GM12878 (cell line): ENCODE data around the gene LYRM4. TPM values are rescaled to one million over a fixed set of nuclear protein-coding genes. Genes with fewer than 3 reads are reported as not detected.

Experiments
- ATAC-seq: fragments of 200-7000 bp; cut with Tn5 transposase; 3 replicates; pipeline ENCODE4 v1.9.1; 2020; ENCODE audit warnings: mild to moderate bottlenecking, moderate library complexity
- BruUV-seq: library from RNA; stranded (reverse); fragments of 400-500 nt; replicated peaks from 2 replicates; lab custom pipeline; 2021; lab: Mats Ljungman, UMichigan
- CTCF ChIA-PET: fragments of 300-600 bp; sonication (Branson Sonifier 250); formaldehyde crosslinking; extraction: SDS; loops from one replicate; lab custom pipeline; 2021; ENCODE audit warnings: inconsistent platforms; lab: Yijun Ruan, JAX
- POLR2A ChIA-PET: fragments of 350-600 bp; formaldehyde crosslinking; extraction: SDS; loops from one replicate; lab custom pipeline; 2021; ENCODE audit warnings: inconsistent platforms; lab: Charles Lee
- RAD21 ChIA-PET: fragments of 300-600 bp; sonication (Branson Sonifier 250); formaldehyde crosslinking; loops from one replicate; lab custom pipeline; 2023; ENCODE audit warnings: antibody characterized with exemption; ENCODE audit not compliant: unreplicated experiment; lab: Charles Lee
- SMC1A ChIA-PET: fragments of 300-600 bp; sonication (Branson Sonifier 250); formaldehyde crosslinking; loops from one replicate; lab custom pipeline; 2023; ENCODE audit not compliant: unreplicated experiment, uncharacterized antibody; lab: Charles Lee
- DNase-seq: peaks from one replicate; pipeline ENCODE4 v3.0.0-alpha.2; 2011; ENCODE audit warnings: low read depth, low spot score
- FAIRE-seq: peaks from 3 replicates; lab custom pipeline; 2011; peaks lifted over from hg19 to GRCh38; lab: Jason Lieb, UNC
- H2AFZ ChIP-seq: 2 replicates; pipeline ENCODE4 v1.6.0; 2011; ENCODE audit warnings: low read depth, low read length, control low read depth; ENCODE audit not compliant: control insufficient read depth
- H3K27ac ChIP-seq: 2 replicates; pipeline ENCODE4 v1.5.1; 2011; ENCODE audit warnings: control low read depth; ENCODE audit not compliant: control insufficient read depth, insufficient read depth
- H3K27me3 ChIP-seq, 2 experiments: replicated peaks in 1 of 2; 2 replicates each; pipeline versions ENCODE4 v1.6.0 to v1.6.1; 2011; ENCODE audit warnings: low read length in 1 of 2; ENCODE audit not compliant: control insufficient read depth in 2 of 2, insufficient read depth in 2 of 2
- H3K36me3 ChIP-seq, 2 experiments: 2 replicates each; pipeline ENCODE4 v1.5.1; 2011; ENCODE audit warnings: low read length in 1 of 2; ENCODE audit not compliant: control insufficient read depth in 2 of 2, insufficient read depth in 2 of 2
- H3K4me1 ChIP-seq: 2 replicates; pipeline ENCODE4 v1.6.1; 2011; ENCODE audit warnings: mild to moderate bottlenecking, low read length, moderate library complexity, mixed read lengths; ENCODE audit not compliant: control insufficient read depth, insufficient read depth
- H3K4me2 ChIP-seq: 2 replicates; pipeline ENCODE4 v1.6.0; 2011; ENCODE audit warnings: control low read depth; ENCODE audit not compliant: control insufficient read depth, insufficient read depth
- H3K4me3 ChIP-seq: fragments of 200-600 bp; sonication (generic); 2 replicates; pipeline ENCODE4 v1.5.1; 2016
- H3K79me2 ChIP-seq: 2 replicates; pipeline ENCODE4 v1.6.0; 2011; ENCODE audit warnings: low read length; ENCODE audit not compliant: control insufficient read depth, insufficient read depth
- H3K9ac ChIP-seq: 2 replicates; pipeline ENCODE4 v1.8.0; 2011; ENCODE audit warnings: low read length, control low read depth, mixed read lengths; ENCODE audit not compliant: control insufficient read depth, insufficient read depth
- H3K9me3 ChIP-seq: replicated peaks from 3 replicates; pipeline ENCODE4 v1.5.1; 2011; ENCODE audit warnings: mild to moderate bottlenecking, low read length; ENCODE audit not compliant: control insufficient read depth, insufficient read depth
- H4K20me1 ChIP-seq: 2 replicates; pipeline ENCODE4 v1.6.0; 2011; ENCODE audit not compliant: control insufficient read depth, insufficient read depth
- BMI1 ChIP-seq: fragments of 450-650 bp; IDR thresholded peaks from 2 replicates; pipeline ENCODE4 v1.6.1; 2016; ENCODE audit warnings: mild to moderate bottlenecking, moderate library complexity, borderline replicate concordance
- BRCA1 ChIP-seq: IDR thresholded peaks from 2 replicates; pipeline ENCODE4 v1.6.1; 2011; ENCODE audit warnings: low read depth, low read length, improper control_type of control experiment
- CEBPB ChIP-seq, 2 experiments: fragments of 150-350 bp in 1 of 2; IDR thresholded peaks; 2 replicates each; pipeline ENCODE4 v1.6.1; 2012 to 2014; ENCODE audit warnings: low read depth in 2 of 2, low read length in 2 of 2, borderline replicate concordance in 1 of 2, inconsistent platforms in 1 of 2
- E2F8 ChIP-seq: fragments of 450-650 bp; IDR thresholded peaks from 2 replicates; pipeline ENCODE4 v1.6.1; 2018; ENCODE audit warnings: mild to moderate bottlenecking, low read depth, moderate library complexity; ENCODE audit not compliant: partially characterized antibody
- EED ChIP-seq: sonication (generic); IDR thresholded peaks from 2 replicates; pipeline ENCODE4 v1.6.1; 2016; ENCODE audit warnings: antibody characterized with exemption, low read depth
- EGR1 ChIP-seq, 2 experiments: IDR thresholded peaks; 1 replicate in 1 of 2; 2 replicates in 1 of 2; pipeline ENCODE4 v1.6.1; 2011 to 2012; ENCODE audit warnings: low read depth in 2 of 2, low read length in 2 of 2, borderline replicate concordance in 1 of 2, mild to moderate bottlenecking in 1 of 2, moderate library complexity in 1 of 2
- GABPA ChIP-seq: IDR thresholded peaks from 2 replicates; pipeline ENCODE4 v1.6.1; 2014; ENCODE audit warnings: antibody characterized with exemption, low read depth, mild to moderate bottlenecking, inconsistent platforms
- IKZF1 ChIP-seq: fragments of 450-650 bp; conservative IDR thresholded peaks from 2 replicates; pipeline ENCODE4 v1.6.1; 2017; ENCODE audit warnings: antibody characterized with exemption, mild to moderate bottlenecking
- IRF4 ChIP-seq: IDR thresholded peaks from 2 replicates; pipeline ENCODE4 v1.6.1; 2011; ENCODE audit warnings: low read depth, low read length
- KDM1A ChIP-seq: fragments of 200-600 bp; sonication (generic); IDR thresholded peaks from 2 replicates; pipeline ENCODE4 v1.6.1; 2016; ENCODE audit warnings: borderline replicate concordance
- MTA2 ChIP-seq: fragments of 450-650 bp; IDR thresholded peaks from 2 replicates; pipeline ENCODE4 v1.6.1; 2016; ENCODE audit warnings: low read depth, mild to moderate bottlenecking, moderate library complexity
- PAX5 ChIP-seq: IDR thresholded peaks from 2 replicates; pipeline ENCODE4 v1.6.1; 2011; ENCODE audit warnings: low read depth, low read length, borderline replicate concordance
- RCOR1 ChIP-seq: conservative IDR thresholded peaks from 2 replicates; pipeline ENCODE4 v1.6.1; 2012; ENCODE audit warnings: low read depth, low read length, improper control_type of control experiment
- SMC3 ChIP-seq: IDR thresholded peaks from 2 replicates; pipeline ENCODE4 v1.6.1; 2011; ENCODE audit warnings: low read length, improper control_type of control experiment, borderline replicate concordance
- SP1 ChIP-seq: IDR thresholded peaks from one replicate; pipeline ENCODE4 v1.6.1; 2011; ENCODE audit warnings: low read depth, low read length
- SPI1 ChIP-seq: IDR thresholded peaks from 2 replicates; pipeline ENCODE4 v1.6.1; 2011; ENCODE audit warnings: low read depth, mild to moderate bottlenecking, low read length, moderate library complexity, borderline replicate concordance; ENCODE audit not compliant: insufficient read depth
- TCF3 ChIP-seq: IDR thresholded peaks from 2 replicates; pipeline ENCODE4 v1.6.1; 2012; ENCODE audit warnings: low read depth, mild to moderate bottlenecking, low read length, borderline replicate concordance; ENCODE audit not compliant: insufficient read depth
- WGBS: methylation state at CpG from one replicate; pipeline ENCODE4 v1.1.6; 2016; ENCODE audit warnings: low lambda C conversion rate; ENCODE audit not compliant: insufficient replicate concordance, insufficient coverage; ENCODE audit errors: missing lambda C conversion rate; 5-methylcytosine and 5-hydroxymethylcytosine counted together
- in situ Hi-C: fragments of 300-500 bp; cut with MboI; formaldehyde crosslinking; loops from 9 replicates; pipeline ENCODE4 v1.14.3; 2018; ENCODE audit warnings: mixed read lengths
- intact Hi-C: fragments of 100-400 bp; cut with micrococcal nuclease; formaldehyde crosslinking; loops from one replicate; pipeline ENCODE4 v1.14.2; 2022; ENCODE audit not compliant: unreplicated experiment
- polyA plus RNA-seq, 11 experiments: library from polyadenylated mRNA; depleted of rRNA in 4 of 11; unstranded in 6 of 11; stranded (reverse) in 5 of 11; fragments of >200 nt; fragmentation: Nextera tagmentation in 4 of 11; fragmentation: Illumina TruSeq in 1 of 11; extraction: Ambion mirVana in 4 of 11; extraction: Trizol in 1 of 11; gene quantifications; 1 replicate in 1 of 11; 2 replicates in 10 of 11; pipeline versions ENCODE4 v1.2.1 to v1.2.3, GENCODE V29; 2011 to 2016; ENCODE audit warnings: inconsistent platforms in 2 of 11, missing spikeins in 2 of 11, low read depth in 1 of 11
- total RNA-seq, 4 experiments: library from RNA; depleted of rRNA in 3 of 4; stranded (reverse); fragments of >200 nt in 3 of 4; fragmentation: Illumina TruSeq in 1 of 4; extraction: Trizol in 1 of 4; gene quantifications; 2 replicates each; pipeline versions ENCODE4 v1.2.1 to v1.2.3, GENCODE V29; 2013 to 2021
- TF ChIP-seq, protein P1 (sequence below): fragments of 450-650 bp; formaldehyde crosslinking; IDR thresholded peaks from 2 replicates; pipeline ENCODE4 v1.4.0; 2022; ENCODE audit warnings: mild to moderate bottlenecking, moderate library complexity
- TF ChIP-seq, protein P2 (sequence below): fragments of 450-650 bp; IDR thresholded peaks from 2 replicates; pipeline ENCODE4 v1.6.1; 2017; ENCODE audit warnings: mild to moderate bottlenecking

The LYRM4 gene
- total and polyA plus RNA-seq, 10 of the 15 experiments (the other 5 are each of a cell fraction or from before 2014, with no cell fraction given) = 32.7 to 66.8 (median 44.0) TPM

- POLR2A ChIA-PET = no interaction called here
- in situ Hi-C loops (no loop called here), intact Hi-C loops (no loop called here)
- no peak overlapping the region for H3K4me2 ChIP-seq
- no peak for FAIRE-seq
- TF ChIP-seq, protein P1, sequence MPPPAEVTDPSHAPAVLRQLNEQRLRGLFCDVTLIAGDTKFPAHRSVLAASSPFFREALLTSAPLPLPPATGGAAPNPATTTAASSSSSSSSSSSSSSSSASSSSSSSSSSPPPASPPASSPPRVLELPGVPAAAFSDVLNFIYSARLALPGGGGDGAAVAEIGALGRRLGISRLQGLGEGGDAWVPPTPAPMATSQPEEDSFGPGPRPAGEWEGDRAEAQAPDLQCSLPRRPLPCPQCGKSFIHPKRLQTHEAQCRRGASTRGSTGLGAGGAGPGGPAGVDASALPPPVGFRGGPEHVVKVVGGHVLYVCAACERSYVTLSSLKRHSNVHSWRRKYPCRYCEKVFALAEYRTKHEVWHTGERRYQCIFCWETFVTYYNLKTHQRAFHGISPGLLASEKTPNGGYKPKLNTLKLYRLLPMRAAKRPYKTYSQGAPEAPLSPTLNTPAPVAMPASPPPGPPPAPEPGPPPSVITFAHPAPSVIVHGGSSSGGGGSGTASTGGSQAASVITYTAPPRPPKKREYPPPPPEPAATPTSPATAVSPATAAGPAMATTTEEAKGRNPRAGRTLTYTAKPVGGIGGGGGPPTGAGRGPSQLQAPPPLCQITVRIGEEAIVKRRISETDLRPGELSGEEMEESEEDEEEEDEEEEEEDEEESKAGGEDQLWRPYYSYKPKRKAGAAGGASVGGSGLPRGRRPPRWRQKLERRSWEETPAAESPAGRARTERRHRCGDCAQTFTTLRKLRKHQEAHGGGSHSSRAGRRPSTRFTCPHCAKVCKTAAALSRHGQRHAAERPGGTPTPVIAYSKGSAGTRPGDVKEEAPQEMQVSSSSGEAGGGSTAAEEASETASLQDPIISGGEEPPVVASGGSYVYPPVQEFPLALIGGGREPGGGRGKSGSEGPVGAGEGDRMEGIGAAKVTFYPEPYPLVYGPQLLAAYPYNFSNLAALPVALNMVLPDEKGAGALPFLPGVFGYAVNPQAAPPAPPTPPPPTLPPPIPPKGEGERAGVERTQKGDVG (CRISPR knock-in tag) = no peak
- TF ChIP-seq GABPA (no peak), EGR1 (IDR thresholded peaks at IDR 0.05; ENCODE audit: borderline replicate concordance in 1 of 2, low read depth in 2 of 2, low read length in 2 of 2) (no peak), IRF4 (no peak), TCF3 (no peak), MTA2 (no peak), EED (no peak), BMI1 (no peak), SP1 (no peak), SMC3 (no peak), CEBPB (IDR thresholded peaks at IDR 0.05; ENCODE audit: borderline replicate concordance in 1 of 2, low read depth in 2 of 2, low read length in 2 of 2) (no peak), RCOR1 (no peak), KDM1A (no peak), BRCA1 (no peak), E2F8 (no peak), PAX5 (no peak), IKZF1 (no peak), SPI1 (no peak)
- TF ChIP-seq, protein P2, sequence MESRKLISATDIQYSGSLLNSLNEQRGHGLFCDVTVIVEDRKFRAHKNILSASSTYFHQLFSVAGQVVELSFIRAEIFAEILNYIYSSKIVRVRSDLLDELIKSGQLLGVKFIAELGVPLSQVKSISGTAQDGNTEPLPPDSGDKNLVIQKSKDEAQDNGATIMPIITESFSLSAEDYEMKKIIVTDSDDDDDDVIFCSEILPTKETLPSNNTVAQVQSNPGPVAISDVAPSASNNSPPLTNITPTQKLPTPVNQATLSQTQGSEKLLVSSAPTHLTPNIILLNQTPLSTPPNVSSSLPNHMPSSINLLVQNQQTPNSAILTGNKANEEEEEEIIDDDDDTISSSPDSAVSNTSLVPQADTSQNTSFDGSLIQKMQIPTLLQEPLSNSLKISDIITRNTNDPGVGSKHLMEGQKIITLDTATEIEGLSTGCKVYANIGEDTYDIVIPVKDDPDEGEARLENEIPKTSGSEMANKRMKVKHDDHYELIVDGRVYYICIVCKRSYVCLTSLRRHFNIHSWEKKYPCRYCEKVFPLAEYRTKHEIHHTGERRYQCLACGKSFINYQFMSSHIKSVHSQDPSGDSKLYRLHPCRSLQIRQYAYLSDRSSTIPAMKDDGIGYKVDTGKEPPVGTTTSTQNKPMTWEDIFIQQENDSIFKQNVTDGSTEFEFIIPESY = no peak
- H3K27me3 ChIP-seq = no peaks in the 10 kb centered on the region
- H2AFZ ChIP-seq = no peak overlapping the region
- ATAC-seq = no peak
- CTCF ChIA-PET = no interaction called here
- no peaks in the 10 kb centered on the region for H4K20me1 ChIP-seq
- H3K27ac ChIP-seq = no peak overlapping the region
- H3K36me3 ChIP-seq = no peaks in the 10 kb centered on the region
- H3K4me1 ChIP-seq = no peaks in the 10 kb centered on the region
- no peak overlapping the region for H3K4me3 ChIP-seq
- no peaks in the 10 kb centered on the region for H3K9me3 ChIP-seq
- WGBS = 92% methylated on average over 7 of the region's 7 CpGs
- no peak for DNase-seq
- BruUV-seq = no TSS peak
- no peak overlapping the region for H3K9ac ChIP-seq
- SMC1A ChIA-PET = no interaction called here
- H3K79me2 ChIP-seq = no peaks in the 10 kb centered on the region
- RAD21 ChIA-PET = no interaction called here
Measured at GRCh38 chr6:5121956-5122355, 138.8 kb downstream of the LYRM4 start.
